ENCODE measurements around the gene CRACR2A. TPM values are rescaled to one million over a fixed set of nuclear protein-coding genes. Genes with fewer than 3 reads are reported as not detected.

The CRACR2A gene
- total and polyA plus RNA-seq, 2 of the 13 experiments (the other 11 are each of a cell fraction or from before 2014, with no cell fraction given): 0.09 to 0.20 TPM

GRCh38 chr12:3705354-3705675 lies 47.6 kb downstream of the CRACR2A start (continued):
- TF ChIP-seq NCOA1 (CRISPR knock-in tag; IDR thresholded peaks at IDR 0.05): no peak
- no peak for TF ChIP-seq ZNF788 (CRISPR knock-in tag; IDR thresholded peaks at IDR 0.05; ENCODE audit: borderline replicate concordance)
- no peak for TF ChIP-seq ZBTB1 (CRISPR knock-in tag; IDR thresholded peaks at IDR 0.05; ENCODE audit: borderline replicate concordance)
- TF ChIP-seq ZSCAN22 (CRISPR knock-in tag; IDR thresholded peaks at IDR 0.05): no peak
- TF ChIP-seq ZBTB34 (CRISPR knock-in tag; IDR thresholded peaks at IDR 0.05): no peak

- Histone ChIP-seq H3K27ac (ENCODE audit: extremely low read length, insufficient read depth, low read length) (no peak overlapping the region), H3K9me3 (ENCODE audit: low read length) (no peaks in the 10 kb centered on the region), H3K4me1 (ENCODE audit: insufficient read depth, low read length) (no peaks in the 10 kb centered on the region), H3K4me2 (ENCODE audit: low read depth, low read length) (no peak overlapping the region), H4K20me1 (ENCODE audit: insufficient read depth, low read length) (no peaks in the 10 kb centered on the region), H3K9ac (ENCODE audit: insufficient read depth, low read depth, low read length) (no peak overlapping the region), H3K79me2 (ENCODE audit: insufficient read depth, low read length) (no peaks in the 10 kb centered on the region), H2AFZ (ENCODE audit: low read length) (no peak overlapping the region), H3K4me3 (replicated peaks in 1 of 3; ENCODE audit: insufficient read depth in 1 of 3, low read depth in 2 of 3, low read length in 3 of 3) (no peak overlapping the region), H3K27me3 (ENCODE audit: control insufficient read depth in 1 of 2, insufficient read depth in 2 of 2, low read length in 2 of 2) (no peaks in the 10 kb centered on the region; a peak in 1 of 5 replicates), H3K36me3 (replicated peaks in 1 of 2; ENCODE audit: control insufficient read depth in 1 of 2, insufficient read depth in 2 of 2, low read length in 2 of 2) (no peaks in the 10 kb centered on the region)
- BruUV-seq (replicated peaks): no TSS peak
- in situ Hi-C loops (cut with HindIII; ENCODE audit: extremely low pct_ligation_motif_present, low pct_unique_long_range_greater_than_20kb) (no loop called here), intact Hi-C loops (cut with micrococcal nuclease; ENCODE audit: unreplicated experiment) (no loop called here)
- FAIRE-seq: no peak
- ChIA-PET CTCF (ENCODE audit: low intra/inter-chr PET ratio, low total read pairs) (no interaction called here), POLR2A (no interaction called here)
- 1% methylated on average over 4 of the region's 4 CpGs for WGBS (ENCODE audit: low lambda C conversion rate)
- TF ChIP-seq POLR2A (IDR thresholded peaks at IDR 0.05; ENCODE audit: insufficient read depth in 1 of 2, low read depth in 2 of 2, low read length in 2 of 2) (no peak), FOXO1 (CRISPR knock-in tag; IDR thresholded peaks at IDR 0.05) (no peak), CBFB (CRISPR knock-in tag; IDR thresholded peaks at IDR 0.05) (no peak), ZNF414 (CRISPR knock-in tag; IDR thresholded peaks at IDR 0.05) (no peak), TBX3 (IDR thresholded peaks at IDR 0.05; ENCODE audit: borderline replicate concordance) (no peak), SYNCRIP (IDR thresholded peaks at IDR 0.05; ENCODE audit: insufficient read depth, low read depth, low read length) (no peak), ATAD3A (CRISPR knock-in tag; IDR thresholded peaks at IDR 0.05) (no peak), GABPB1 (CRISPR knock-in tag; IDR thresholded peaks at IDR 0.05) (no peak), ZNF768 (CRISPR knock-in tag; IDR thresholded peaks at IDR 0.05) (no peak)
- no peak for ATAC-seq
- DNase-seq (ENCODE audit: low spot score): no peak
These were observed 48.2 kb downstream of the CRACR2A start for GRCh38 chr12:3704512-3705353.

Data from HepG2 (cell line).